NCI-H1048 (cell line): ENCODE results near the gene UNC79.

Experiments
- DNase-seq: peaks from one replicate; lab custom pipeline; 2025; lab: John Stamatoyannopoulos, UW

UNC79 gene

DNA sequence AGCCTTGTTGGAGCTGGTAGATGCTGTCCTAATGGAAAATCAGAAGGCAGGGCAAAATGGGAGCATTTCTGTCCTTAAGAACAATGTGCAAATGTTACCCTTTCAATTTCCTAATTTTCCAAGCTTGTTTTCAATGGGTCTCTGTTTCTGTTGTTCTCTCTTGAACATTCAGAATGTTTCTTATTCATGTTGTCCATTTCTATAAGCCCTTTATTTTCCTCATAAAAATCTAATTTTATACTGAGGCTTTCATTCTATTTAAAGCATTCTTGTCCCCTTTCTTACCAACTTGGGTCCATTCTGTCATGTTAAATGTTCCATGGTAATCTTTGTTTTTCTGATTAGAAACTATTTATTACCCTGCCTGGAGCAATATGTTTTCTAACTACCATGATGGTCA lies 232.6 kb downstream of the UNC79 start:
- DNase-seq: no peak

DNA sequence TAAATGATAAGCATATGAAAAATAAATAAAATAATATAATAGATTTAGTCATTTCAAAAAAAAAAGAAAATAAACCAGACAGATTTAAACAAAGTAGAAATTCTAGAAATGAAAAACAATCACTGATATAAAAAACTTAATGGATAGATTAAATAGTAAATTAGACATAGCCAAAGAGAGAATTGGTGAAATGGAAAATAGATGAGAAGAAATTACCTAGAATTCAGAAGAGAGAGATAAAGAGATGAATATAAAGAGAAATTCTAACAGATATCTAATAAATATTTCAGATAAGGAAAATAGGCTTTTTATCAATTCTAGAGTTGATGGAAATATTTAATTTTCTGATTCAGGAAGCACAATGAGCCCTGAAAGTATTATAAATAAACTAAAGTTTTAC lies 234.4 kb downstream of the UNC79 start:
- no peak for DNase-seq

DNA sequence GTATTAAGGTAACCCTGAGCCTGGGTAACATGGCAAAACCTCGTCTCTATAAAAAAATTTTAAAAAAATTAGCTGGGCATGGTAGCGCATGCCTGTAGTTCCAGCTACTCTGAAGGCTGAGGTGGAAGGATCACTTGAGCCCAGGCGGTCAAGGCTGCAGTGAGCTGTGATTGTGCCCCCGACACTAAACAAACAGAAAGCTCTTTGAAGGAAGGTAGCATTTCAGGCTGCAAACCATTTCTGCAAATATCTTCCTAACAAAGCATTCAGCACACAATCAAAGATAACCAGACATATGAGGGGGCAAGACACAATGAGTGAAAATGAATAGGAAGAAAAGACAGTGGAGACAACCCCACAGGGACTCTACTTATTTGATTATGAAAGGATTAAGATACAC lies 238.9 kb downstream of the UNC79 start:
- DNase-seq: no peak

DNA sequence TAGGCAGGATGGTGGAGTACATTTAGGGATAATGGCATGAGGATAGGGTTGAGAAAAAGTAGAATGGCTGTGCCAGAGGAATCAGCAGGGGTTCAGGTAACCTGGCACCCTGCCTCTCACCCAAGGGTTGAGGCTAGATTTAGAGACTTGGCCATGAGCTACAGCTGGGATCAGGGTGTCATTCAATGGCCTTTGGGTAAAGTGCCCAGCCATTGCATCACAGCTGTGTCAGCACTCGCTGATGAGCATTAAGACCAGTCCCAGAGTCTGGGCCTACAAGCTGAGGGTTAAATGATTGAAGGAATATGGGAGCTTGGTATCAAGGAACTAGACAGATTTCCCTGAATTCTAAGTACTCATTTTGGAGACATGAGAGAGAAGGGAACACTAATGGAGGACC lies 243.6 kb downstream of the UNC79 start:
- DNase-seq: no peak

DNA sequence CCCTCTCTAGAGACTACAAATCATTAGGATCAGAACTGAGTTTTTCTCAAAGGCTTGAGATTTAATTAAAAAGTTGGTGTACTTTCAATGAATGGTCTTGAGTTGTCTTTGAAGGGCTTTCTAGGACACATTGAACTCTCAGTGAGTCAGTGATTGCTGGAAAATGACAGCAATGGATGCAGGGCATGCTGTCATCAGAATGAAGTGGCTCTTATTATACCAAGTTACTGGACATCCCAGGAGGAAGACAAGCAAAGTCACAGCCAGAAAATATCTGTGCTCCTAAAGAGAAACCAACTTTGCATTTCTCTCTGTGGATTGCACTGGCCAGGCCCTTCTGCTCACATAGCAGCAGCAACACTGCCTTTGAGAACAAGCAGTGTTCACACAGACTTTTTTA lies 244.9 kb downstream of the UNC79 start:
- DNase-seq: no peak

DNA sequence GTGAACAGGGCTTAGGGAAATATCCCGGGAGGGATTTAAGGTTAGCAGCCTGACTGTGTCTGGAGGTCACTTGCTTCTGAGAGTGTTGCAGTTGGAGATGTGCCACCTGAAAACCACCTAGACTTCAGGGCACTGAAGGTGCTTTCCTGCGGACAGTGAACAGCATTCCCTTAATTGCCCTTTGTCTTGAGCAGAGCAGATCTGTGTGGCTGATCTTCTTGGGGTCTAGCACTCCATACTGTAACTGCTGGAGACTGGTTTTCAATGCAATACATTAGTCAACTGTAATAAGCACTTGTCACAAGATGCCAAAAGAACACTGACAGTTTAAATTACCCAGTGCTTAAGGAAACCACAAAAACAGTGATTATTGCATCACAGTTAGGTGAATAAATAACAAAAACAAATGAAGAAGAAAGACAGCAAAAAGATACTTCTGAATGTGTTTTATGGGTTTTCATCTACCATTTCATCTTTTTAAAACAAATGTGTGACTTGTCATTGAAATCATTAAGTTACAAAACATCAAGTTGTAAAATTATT lies 245.7 kb downstream of the UNC79 start:
- no peak for DNase-seq

DNA sequence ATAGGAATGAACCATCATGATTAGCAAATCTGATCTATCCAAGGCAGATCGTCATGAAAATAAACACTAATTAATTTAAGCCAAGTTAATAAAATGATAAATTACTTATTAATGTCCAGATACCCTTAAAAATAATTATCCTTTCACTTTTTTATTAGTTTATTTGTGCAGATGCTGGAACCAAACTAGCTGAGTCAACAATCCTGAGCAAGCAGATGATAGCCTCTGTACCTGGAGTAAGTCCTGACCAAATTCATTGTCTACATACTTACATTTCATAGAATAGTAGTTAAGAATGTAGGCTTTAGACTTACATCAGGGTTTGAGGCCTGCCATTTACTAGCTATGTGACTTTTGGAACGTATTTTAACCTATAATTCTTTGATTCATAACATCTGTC lies 251.7 kb downstream of the UNC79 start:
- no peak for DNase-seq

DNA sequence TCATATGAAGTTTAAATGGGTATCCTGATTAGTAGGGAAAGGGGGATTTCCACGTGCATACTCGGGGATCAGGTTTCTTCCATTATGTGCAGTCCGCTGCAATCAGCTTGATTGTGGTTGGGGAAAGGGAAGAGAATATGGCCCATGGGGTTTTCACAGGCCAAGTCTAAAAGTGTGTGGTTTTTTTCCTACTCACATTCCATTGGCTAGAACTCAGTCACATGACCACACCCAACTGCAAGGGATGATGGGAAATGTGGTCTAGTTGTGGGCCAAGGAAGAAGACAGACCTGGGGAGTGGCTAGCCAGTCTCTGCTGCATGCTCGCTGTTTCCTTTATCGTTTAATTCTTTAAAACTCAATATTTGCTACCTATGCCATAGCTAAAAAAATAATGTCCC lies 252.5 kb downstream of the UNC79 start:
- no peak for DNase-seq

DNA sequence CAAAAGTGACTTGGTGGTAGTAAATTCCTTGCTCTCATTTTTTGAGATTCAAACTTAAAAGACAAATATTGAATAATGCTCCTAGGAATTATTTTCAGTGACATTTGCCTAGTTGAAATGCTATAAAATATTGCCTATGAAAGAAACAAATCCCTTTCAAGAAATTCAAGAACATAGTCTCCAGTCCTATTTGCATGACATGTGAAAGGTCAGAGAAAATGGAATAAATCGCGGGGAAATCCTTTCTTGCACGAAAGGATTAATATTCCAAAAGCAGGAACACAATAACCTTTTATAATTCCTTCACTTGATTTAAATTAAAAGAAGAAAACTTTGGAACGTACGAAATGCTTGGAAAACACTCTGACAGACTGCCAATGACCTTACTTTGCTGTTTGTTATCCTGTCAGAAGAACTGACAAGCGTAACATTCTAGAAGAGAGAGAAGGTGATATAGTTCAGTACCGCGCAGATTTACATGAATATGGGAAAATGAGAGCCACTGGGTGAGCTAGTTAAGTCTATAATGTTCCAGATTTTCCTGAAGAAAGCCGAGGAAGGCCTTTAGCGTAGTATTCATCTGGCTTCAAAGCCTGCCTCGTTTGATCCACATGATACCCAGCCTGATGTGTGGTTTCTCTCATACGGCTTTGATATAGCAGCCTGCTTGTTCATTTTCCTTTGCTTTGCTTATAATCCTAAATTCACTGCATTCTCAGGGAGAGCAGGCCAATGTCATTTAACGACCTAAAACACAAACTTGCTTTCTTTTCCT lies 254.6 kb downstream of the UNC79 start:
- no peak for DNase-seq

DNA sequence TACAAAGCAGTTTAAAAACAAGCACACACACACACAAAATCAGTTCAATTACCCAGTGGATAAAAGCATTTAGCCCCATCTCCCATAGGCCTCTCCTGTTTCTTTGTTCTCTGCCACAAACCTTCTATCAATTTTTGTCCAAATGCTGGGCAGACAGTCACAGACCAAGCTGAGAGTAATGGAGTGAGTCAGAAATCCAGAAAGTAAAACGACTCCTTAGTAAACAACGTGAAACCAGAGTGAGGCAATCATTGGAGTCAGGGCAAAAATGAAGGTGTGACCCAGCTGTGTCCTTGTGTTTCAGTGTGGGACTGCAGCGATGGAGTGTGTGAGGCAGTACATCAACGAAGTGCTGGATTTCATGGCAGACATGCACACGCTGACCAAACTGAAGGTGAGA lies 255.5 kb downstream of the UNC79 start:
- DNase-seq: no peak

DNA sequence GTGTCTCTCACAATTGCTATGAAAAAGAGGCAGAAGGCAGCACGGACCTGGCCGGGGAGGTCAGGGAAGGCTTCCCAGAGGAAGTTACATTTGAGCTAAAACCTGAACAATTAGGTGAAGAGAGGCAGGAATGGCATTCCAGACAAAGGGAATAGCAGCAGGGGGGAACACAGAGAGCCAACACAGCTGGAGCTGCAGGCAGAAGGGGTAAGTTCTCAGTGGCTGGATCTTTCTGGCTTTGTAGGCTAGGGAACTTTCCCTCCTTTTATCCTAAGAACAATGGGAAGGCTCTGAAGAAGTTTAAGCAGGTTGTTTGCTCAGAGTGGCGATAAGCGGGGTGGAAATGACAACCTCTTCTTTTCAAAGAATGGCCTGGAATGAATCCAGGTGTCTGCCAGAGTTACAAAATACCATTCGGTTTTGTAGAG lies 257.5 kb downstream of the UNC79 start:
- DNase-seq: no peak

DNA sequence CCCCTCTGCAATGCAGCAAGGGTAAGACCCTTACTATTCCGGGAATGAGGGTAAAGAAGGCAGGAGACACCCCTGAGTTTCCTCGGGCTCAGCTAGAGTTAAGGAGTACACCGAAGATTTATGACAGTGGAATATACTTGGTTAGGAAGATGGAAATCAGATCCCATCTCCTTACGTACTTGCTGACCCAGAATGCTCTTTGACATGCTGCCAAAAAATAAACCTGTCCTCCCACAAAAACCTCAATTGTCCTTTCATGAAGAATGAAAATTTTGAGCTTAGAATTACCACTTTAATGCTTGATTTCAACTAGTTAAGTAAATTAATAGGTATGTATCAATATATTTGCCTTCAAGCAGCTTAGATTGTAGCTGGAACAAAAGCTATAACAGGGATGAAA lies 258.1 kb downstream of the UNC79 start:
- no peak for DNase-seq

DNA sequence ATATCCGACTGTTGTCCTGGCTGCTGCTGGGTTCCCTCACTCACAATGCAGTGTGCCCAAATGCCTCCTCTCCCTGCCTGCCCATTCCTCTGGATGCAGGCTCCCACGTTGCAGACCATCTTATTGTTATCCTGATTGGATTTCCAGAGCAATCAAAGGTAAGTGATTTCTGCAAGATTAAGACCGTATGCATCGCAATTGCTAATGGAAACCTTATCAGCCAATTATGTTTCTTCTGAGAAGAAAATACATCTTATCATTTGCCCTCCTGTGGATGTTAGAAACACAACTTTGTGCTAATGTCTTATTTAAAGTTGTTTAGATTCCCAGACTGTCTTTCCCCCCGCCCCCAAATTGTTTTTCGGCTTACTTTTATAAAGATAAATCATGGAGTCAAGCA lies 259.4 kb downstream of the UNC79 start:
- DNase-seq: no peak

DNA sequence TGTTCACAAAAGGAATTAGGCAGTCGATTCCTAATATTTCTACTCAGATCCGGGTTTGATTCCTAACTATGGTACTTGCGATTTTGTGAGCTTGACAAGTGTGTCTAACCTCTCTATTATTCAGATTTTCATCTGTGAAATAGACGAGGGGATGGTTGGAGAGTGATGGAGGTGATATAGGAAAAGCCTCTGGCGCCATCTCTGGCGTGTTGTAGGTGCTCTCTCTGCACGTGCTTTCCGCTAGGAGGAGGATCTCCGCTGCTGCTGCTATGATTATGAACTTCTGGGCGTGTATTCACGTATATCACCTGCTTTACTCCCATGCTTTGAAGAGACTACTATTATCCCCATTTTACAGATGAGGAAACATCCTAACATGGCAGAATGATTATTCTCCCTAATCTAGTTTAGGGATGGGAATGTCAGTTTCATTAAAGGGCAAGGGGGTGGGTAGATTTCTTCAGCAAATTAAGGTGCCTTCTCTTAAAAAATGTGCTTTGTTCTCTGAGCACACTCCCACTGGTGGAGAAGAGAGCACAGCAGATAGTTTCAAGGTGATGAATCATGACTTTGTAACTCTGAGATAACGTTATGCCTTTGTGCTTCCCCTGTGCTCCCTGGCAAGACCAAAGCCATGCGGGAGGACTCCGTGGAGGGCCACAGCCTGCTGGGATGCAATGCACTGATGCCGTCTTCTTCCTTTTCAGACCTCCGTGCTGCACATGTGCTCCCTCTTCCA lies 260.5 kb downstream of the UNC79 start:
- DNase-seq: no peak

DNA sequence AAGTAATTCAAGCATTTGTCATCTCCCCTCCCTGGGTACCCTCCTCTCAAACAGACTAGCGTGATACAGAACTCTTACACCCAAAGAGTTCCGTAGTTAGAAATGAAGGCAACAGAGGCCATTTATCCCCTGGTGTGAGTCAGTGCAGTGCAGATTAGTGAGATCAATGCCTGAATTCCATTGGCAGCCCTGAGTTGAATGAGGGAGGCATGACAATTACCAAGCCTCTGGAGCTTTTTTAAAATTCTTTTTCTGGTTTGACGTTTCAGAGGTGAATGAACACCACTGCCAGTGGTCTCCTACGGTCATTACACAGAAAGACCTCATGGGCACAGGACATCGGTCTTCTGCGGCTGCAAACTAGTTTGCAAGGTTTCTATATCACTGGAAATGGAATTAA lies 263.2 kb downstream of the UNC79 start:
- no peak for DNase-seq

DNA sequence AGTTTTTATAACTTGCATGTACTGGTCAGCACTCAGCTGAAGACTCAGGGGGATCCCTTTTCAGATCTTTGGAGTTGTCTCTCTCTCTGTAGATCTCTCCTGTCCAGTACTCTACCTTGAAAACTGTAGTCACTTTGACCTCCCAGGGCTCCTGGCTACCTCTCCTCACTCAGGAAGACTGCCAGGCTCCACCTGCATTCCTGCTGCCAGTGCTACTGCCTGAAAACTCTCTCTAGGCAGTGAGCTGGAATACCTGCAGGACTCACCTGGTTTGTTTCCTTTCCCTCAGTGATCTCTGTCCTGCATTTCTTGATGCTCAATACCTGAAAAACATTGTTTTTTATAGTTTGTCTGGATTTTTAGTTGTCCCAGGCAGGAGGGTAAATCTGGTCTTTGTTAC lies 270.2 kb downstream of the UNC79 start:
- no peak for DNase-seq

DNA sequence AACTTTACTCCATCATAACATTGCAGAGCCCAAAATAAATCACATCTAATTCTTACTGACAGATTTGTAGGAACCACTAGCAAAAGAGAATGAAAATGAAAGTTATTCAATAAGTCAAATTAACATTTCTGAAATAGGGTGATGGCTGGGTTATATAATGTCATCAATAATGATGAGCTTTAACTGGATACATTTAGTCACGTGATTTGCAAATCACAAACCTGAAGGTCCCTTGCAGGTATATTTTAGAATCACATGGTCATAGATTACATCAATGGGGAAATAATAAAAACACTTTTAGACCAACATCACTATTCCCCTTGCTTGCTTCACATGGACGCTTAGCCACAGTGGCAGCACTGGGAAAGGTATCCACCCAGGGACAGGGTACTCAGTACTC lies 270.8 kb downstream of the UNC79 start:
- DNase-seq: no peak

DNA sequence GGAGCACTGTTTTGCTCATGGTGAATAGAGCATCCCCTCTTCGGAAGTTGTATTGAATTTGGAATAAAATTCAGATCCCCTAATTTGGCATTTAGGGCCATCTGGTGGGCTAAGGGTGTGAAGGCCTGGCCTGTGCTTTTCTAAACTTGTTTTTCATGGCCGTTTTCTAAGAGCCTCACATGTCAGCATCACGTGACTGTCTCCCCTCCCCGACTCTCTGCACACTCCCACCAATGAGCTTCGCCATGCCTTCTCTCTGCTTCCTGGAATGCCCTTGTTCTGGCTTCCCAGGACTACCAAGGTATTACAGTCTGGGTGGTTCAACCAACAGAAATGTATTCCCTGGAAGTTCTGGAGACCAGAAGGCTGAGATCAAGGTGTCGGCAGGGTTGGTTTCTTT lies 272.2 kb downstream of the UNC79 start:
- no peak for DNase-seq

DNA sequence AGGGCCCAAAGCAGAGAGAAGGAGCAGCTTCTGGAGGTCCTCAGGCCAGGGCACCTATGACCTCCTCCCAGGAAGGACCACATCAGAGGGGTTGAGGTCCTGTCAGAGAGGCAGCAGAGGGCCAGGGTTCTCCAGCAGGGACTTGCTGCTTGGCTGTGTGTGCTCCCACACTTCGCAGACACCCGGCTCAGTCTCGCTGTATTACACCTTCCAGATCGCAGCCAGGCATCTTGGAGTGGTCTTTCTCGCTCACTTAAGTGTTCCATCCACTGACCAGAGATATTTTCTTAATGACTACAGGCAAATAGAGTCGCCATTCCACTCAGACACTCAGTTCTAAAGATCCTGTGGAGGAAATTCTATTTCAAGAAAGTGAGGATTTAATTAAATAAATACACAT lies 273.2 kb downstream of the UNC79 start:
- DNase-seq: no peak

DNA sequence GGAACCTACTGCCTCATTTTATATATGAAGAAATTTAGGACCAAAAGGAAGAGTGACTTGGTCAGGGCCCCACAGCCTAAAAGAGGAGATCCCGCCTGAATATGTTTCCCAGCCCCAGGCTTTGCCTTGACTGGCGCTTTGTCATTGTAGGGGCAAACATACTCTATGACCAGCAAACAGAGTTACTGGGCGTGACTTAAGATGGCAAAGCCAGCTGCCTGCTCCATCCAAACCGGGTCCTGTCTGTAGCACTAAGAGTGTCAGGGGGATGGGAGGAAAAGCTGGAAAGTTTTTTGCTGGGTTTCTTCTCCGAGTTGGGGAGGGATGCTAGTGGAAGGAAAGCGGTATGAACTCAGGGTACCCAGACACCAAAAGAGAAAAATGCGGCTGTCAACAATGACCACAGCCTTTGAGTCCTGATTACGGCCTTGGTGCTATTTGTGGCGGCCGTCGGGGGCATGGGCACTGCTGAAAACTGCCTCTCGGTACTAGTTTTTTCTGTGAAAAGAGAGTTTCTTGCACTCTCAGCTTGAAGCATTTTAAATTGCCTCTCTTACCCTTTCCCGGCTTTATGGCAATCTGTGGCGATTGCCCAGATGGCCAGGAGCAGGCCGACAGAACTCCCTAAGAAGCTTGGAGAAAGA lies 274.9 kb downstream of the UNC79 start:
- no peak for DNase-seq

DNA sequence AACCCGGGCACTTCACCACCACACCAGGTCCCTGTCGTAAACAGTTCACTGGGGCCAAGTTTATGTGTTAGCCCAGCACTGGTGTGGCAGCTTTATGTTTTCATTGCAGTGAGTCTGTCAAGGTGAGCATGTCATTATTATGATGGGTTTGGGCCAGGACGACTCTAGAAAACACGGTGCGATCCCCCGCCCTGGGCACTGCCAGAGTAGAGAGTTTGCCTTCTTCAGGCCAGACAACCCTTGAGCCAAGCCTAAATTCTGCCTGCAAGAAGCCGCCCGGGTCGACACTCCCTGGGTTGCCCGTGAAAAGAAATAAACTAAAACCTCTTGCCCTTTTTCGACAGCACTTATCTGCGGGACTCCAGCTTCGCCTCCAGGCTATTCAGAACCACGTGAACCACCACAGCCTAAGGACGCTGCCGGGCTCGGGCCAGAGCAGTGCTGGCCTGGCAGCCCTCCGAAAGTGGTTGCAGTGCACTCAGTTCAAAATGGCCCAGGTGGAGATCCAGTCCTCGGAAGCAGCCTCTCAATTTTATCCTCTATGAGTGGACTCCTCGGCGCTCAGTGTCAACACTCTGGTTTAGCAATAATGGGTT lies 275.7 kb downstream of the UNC79 start:
- DNase-seq: no peak

DNA sequence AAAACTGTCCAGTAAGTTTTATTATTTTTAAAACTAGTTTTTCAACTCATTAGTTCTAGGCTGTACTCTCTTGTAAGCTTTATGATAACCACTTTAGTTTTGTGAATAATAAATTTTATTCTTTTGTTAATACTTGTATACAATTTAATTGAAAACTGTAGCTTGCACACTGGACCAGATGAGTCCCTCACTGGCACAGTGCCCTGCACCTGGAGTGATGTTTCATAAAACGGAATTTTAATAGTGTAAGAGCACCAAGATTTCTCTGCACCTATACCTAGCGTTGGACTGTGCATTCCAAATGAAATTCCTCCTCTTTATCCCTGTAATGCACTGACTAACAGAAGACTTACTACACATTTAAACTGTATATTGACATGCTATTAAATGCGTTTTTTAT lies 276.7 kb downstream of the UNC79 start:
- DNase-seq: no peak

DNA sequence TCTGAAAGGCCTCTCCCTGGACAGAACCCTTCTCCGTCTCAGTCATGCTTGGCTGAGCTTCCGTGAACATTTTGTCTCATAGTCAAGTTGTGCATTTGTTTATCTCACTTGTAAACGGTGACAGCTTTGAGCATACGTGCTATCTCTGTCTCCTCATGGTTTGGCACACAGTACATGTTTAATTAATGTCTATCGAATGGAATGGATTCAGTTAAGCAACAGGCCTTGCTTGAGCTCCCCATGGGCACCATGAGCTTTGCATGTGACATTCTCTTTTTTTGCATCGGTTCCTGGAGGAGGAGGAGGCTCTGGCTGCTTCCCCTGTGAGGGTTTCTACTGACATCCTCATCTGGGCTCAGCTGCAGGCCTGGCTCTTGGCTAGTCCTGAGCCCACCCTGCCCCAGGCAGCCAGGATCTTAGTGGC lies 277.6 kb downstream of the UNC79 start:
- DNase-seq: no peak
